HepG2 (cell line): ENCODE results near the gene CUL4A. TPM values are rescaled to one million over a fixed set of nuclear protein-coding genes. Genes with fewer than 3 reads are reported as not detected.

Experiments used
- ARID5B ChIP-seq: IDR thresholded peaks from 2 replicates; pipeline ENCODE4 v1.4.0; 2020; ENCODE audit warnings: mild to moderate bottlenecking, missing genetic modification reagents
- ARNT ChIP-seq: fragments of 450-650 bp; IDR thresholded peaks from 2 replicates; pipeline ENCODE4 v1.6.1; 2017
- ATF3 ChIP-seq: sonication (generic); formaldehyde crosslinking; IDR thresholded peaks from 2 replicates; pipeline ENCODE4 v1.4.0; 2020; ENCODE audit warnings: missing genetic modification reagents
- CTCF ChIP-seq: sonication (generic); formaldehyde crosslinking; IDR thresholded peaks from 2 replicates; pipeline ENCODE4 v1.5.0; 2020; ENCODE audit warnings: mild to moderate bottlenecking, missing genetic modification reagents, moderate library complexity
- DPF2 ChIP-seq: sonication (generic); formaldehyde crosslinking; IDR thresholded peaks from 2 replicates; pipeline ENCODE4 v1.4.0; 2020; ENCODE audit warnings: mild to moderate bottlenecking, low read depth, missing genetic modification reagents, borderline replicate concordance
- DRAP1 ChIP-seq: IDR thresholded peaks from 2 replicates; pipeline ENCODE4 v1.6.1; 2016; ENCODE audit warnings: missing genetic modification reagents, missing compliant biosample characterization
- NR2C2 ChIP-seq: sonication (generic); formaldehyde crosslinking; IDR thresholded peaks from 2 replicates; pipeline ENCODE4 v1.4.0; 2020; ENCODE audit warnings: missing genetic modification reagents, mild to moderate bottlenecking, moderate library complexity, borderline replicate concordance
- NR2F2 ChIP-seq: IDR thresholded peaks from 2 replicates; pipeline ENCODE4 v1.6.1; 2012; ENCODE audit warnings: low read depth, inconsistent platforms, borderline replicate concordance
- PPARG ChIP-seq: conservative IDR thresholded peaks from 2 replicates; pipeline ENCODE4 v1.6.1; 2016; ENCODE audit warnings: missing biosample characterization, missing genetic modification reagents
- REXO4 ChIP-seq: sonication (generic); formaldehyde crosslinking; IDR thresholded peaks from 2 replicates; pipeline ENCODE4 v1.8.0; 2022; ENCODE audit warnings: missing genetic modification reagents, mild to moderate bottlenecking, borderline replicate concordance
- ZBTB33 ChIP-seq: sonication (generic); formaldehyde crosslinking; IDR thresholded peaks from 2 replicates; pipeline ENCODE4 v1.4.0; 2020; ENCODE audit warnings: missing genetic modification reagents
- ZNF280D ChIP-seq: sonication (generic); formaldehyde crosslinking; IDR thresholded peaks from 2 replicates; pipeline ENCODE4 v1.5.1; 2020; ENCODE audit warnings: mild to moderate bottlenecking, missing genetic modification reagents
- ZNF614 ChIP-seq: IDR thresholded peaks from 2 replicates; pipeline ENCODE4 v1.6.1; 2018; ENCODE audit warnings: missing biosample characterization, missing genetic modification reagents, inconsistent platforms, borderline replicate concordance
- ZNF782 ChIP-seq: sonication (generic); formaldehyde crosslinking; IDR thresholded peaks from 2 replicates; pipeline ENCODE4 v1.4.0; 2020; ENCODE audit warnings: missing genetic modification reagents, mild to moderate bottlenecking, borderline replicate concordance
- ZSCAN29 ChIP-seq: sonication (generic); formaldehyde crosslinking; conservative IDR thresholded peaks from 2 replicates; pipeline ENCODE4 v1.4.0; 2020; ENCODE audit warnings: mild to moderate bottlenecking, missing genetic modification reagents
- polyA plus RNA-seq, 8 experiments: library from polyadenylated mRNA; depleted of rRNA in 3 of 8; stranded (reverse) in 7 of 8; unstranded in 1 of 8; fragments of >200 nt; fragmentation: Illumina TruSeq in 4 of 8; extraction: Trizol in 4 of 8; gene quantifications; 2 replicates each; pipeline versions ENCODE4 v1.2.1 to v1.2.3, GENCODE V29; 2011 to 2016; ENCODE audit warnings: low read depth in 4 of 8, missing spikeins in 1 of 8, mixed read lengths in 1 of 8; ENCODE audit not compliant: insufficient read depth in 1 of 8
- total RNA-seq, 5 experiments: library from RNA; depleted of rRNA; stranded (reverse); fragments of >200 nt; fragmentation: Illumina TruSeq; extraction: Trizol; gene quantifications; 2 replicates each; pipeline ENCODE4 v1.2.3, GENCODE V29; 2016; ENCODE audit warnings: low read depth in 1 of 5

CUL4A gene
- total and polyA plus RNA-seq, 2 of the 13 experiments (the other 11 are each of a cell fraction or from before 2014, with no cell fraction given) = 51.2 to 75.3 TPM

GRCh38 chr13:113275387-113275786 is 66.0 kb downstream of the CUL4A start (continued):
- peak; percentile 68 for TF ChIP-seq CTCF (CRISPR knock-in tag)
- no peak for TF ChIP-seq ZSCAN29 (CRISPR knock-in tag)
- 0 out of 2 replicates have a peak, but pooled peaks have one; percentile 23 for TF ChIP-seq ZNF280D
- TF ChIP-seq ZBTB33 (CRISPR knock-in tag) = 0 out of 2 replicates have a peak, but pooled peaks have one; percentile 17
- peak; percentile 38; the same call in 1 of the 2 replicates for TF ChIP-seq ATF3 (CRISPR knock-in tag)
- peak; percentile 54; the same call in 1 of the 2 replicates for TF ChIP-seq ZNF614
- TF ChIP-seq NR2C2 (CRISPR knock-in tag) = peak; percentile 22; the same call in 1 of the 2 replicates
- 0 out of 2 replicates have a peak, but pooled peaks have one; percentile 36 for TF ChIP-seq PPARG (CRISPR knock-in tag)
- no peak for TF ChIP-seq REXO4 (CRISPR knock-in tag)
- no peak for TF ChIP-seq DRAP1
- no peak for TF ChIP-seq ARNT
- peak; percentile 52; the same call in 1 of the 2 replicates for TF ChIP-seq NR2F2
- TF ChIP-seq ZNF782 (CRISPR knock-in tag) = no peak
- TF ChIP-seq ARID5B (CRISPR knock-in tag) = peak; percentile 45; the same call in 1 of the 2 replicates
- TF ChIP-seq DPF2 (CRISPR knock-in tag) = no peak
